ENCODE data around the gene HSPB2. TPM values are rescaled to one million over a fixed set of nuclear protein-coding genes. Genes with fewer than 3 reads are reported as not detected.
"Not testable (repeated sequence)": the region's sequence is repeated elsewhere in the genome, so short reads cannot be mapped to it uniquely, and the experiment has no call there.

The HSPB2 gene
- total RNA-seq, 2 experiments from 2014 or later: not detected

- Mint-ChIP-seq H3K36me3 (ENCODE audit: low read depth) (peaks cover 5% of the 10 kb centered on the region), H3K27me3 (no peaks in the 10 kb centered on the region), H3K9me3 (no peaks in the 10 kb centered on the region), H3K27ac (no peak overlapping the region), H3K4me3 (no peak overlapping the region), H3K4me1 (ENCODE audit: low read depth) (peaks cover 19% of the 10 kb centered on the region)
- no peak for ATAC-seq
- ChIA-PET POLR2A (interaction anchor here (0.6 kb wide), 1 partner anchor 22 kb away, joined by 4 read pairs; no protein-coding TSS in a partner anchor), CTCF (interaction anchor here (0.9 to 2.1 kb wide), 6 partner anchors 11 to 138 kb away, joined by 4 to 10 read pairs (median 5); partner anchors contain the start of gene ALG9)
- DNase-seq: no peak
- intact Hi-C loops (cut with micrococcal nuclease): no loop called here
- TF ChIP-seq CTCF (IDR thresholded peaks at IDR 0.05): no peak
Observed at GRCh38 chr11:111882202-111882601, 30.3 kb upstream of the HSPB2 start.

- H3K36me3 Mint-ChIP-seq (ENCODE audit: low read depth); H3K27ac Mint-ChIP-seq; H3K9me3 Mint-ChIP-seq; DNase-seq; H3K27me3 Mint-ChIP-seq; POLR2A ChIA-PET; ATAC-seq; H3K4me3 Mint-ChIP-seq; intact Hi-C loops (cut with micrococcal nuclease): not testable (repeated sequence)
- CTCF ChIA-PET: interaction anchor here (1.2 kb wide), 1 partner anchor 22 kb away, joined by 3 read pairs; no protein-coding TSS in a partner anchor
- peaks cover 13% of the 10 kb centered on the region for H3K4me1 Mint-ChIP-seq (ENCODE audit: low read depth)
Observed at GRCh38 chr11:111885053-111885452, 27.5 kb upstream of the HSPB2 start.

GRCh38 chr11:111886032-111886431, 26.5 kb upstream of the HSPB2 start:
- intact Hi-C loops (cut with micrococcal nuclease): no loop called here
- Mint-ChIP-seq H3K27ac (no peak overlapping the region), H3K27me3 (no peaks in the 10 kb centered on the region), H3K4me1 (ENCODE audit: low read depth) (peaks cover 6% of the 10 kb centered on the region), H3K9me3 (no peaks in the 10 kb centered on the region), H3K4me3 (no peak overlapping the region), H3K36me3 (ENCODE audit: low read depth) (peaks cover 4% of the 10 kb centered on the region)
- no peak for TF ChIP-seq CTCF (IDR thresholded peaks at IDR 0.05)
- ATAC-seq (no peak), DNase-seq (no peak)
- ChIA-PET POLR2A (no interaction called here), CTCF (interaction anchor here (1.2 kb wide), 1 partner anchor 21 kb away, joined by 3 read pairs; no protein-coding TSS in a partner anchor)

GRCh38 chr11:111886844-111887243, 25.7 kb upstream of the HSPB2 start:
- H3K9me3 Mint-ChIP-seq: no peaks in the 10 kb centered on the region
- intact Hi-C loops (cut with micrococcal nuclease): no loop called here
- no peak overlapping the region for H3K4me3 Mint-ChIP-seq
- no peaks in the 10 kb centered on the region for H3K4me1 Mint-ChIP-seq (ENCODE audit: low read depth)
- no peak for TF ChIP-seq CTCF (IDR thresholded peaks at IDR 0.05)
- H3K27me3 Mint-ChIP-seq: no peaks in the 10 kb centered on the region
- DNase-seq: no peak
- peaks cover 4% of the 10 kb centered on the region for H3K36me3 Mint-ChIP-seq (ENCODE audit: low read depth)
- CTCF ChIA-PET: interaction anchor here (1.3 kb wide), 1 partner anchor 45 kb away, joined by 3 read pairs; no protein-coding TSS in a partner anchor
- no peak for ATAC-seq
- H3K27ac Mint-ChIP-seq: no peak overlapping the region
- POLR2A ChIA-PET: interaction anchor here (0.8 kb wide), 1 partner anchor 23 kb away, joined by 3 read pairs; no protein-coding TSS in a partner anchor

- DNase-seq (no peak), ATAC-seq (no peak)
- no peak for TF ChIP-seq CTCF (IDR thresholded peaks at IDR 0.05)
- H3K27ac Mint-ChIP-seq: no peak overlapping the region
- intact Hi-C loops (cut with micrococcal nuclease): no loop called here
- CTCF ChIA-PET: no interaction called here
- peaks cover 6% of the 10 kb centered on the region for H3K27me3 Mint-ChIP-seq
- H3K4me1 Mint-ChIP-seq (ENCODE audit: low read depth): no peaks in the 10 kb centered on the region
- POLR2A ChIA-PET: no interaction called here
- peaks cover 2% of the 10 kb centered on the region for H3K36me3 Mint-ChIP-seq (ENCODE audit: low read depth)
- H3K9me3 Mint-ChIP-seq: peaks cover 2% of the 10 kb centered on the region
- H3K4me3 Mint-ChIP-seq: no peak overlapping the region
Observed at GRCh38 chr11:111905411-111905810, 7.1 kb upstream of the HSPB2 start.

Measured in activated CD8-positive, alpha-beta T cell treated with anti-CD3 and anti-CD28 coated beads for 36 hours (primary cell).